Measurements from ENCODE around the gene EPHB2. TPM values are rescaled to one million over a fixed set of nuclear protein-coding genes. Genes with fewer than 3 reads are reported as not detected.

EPHB2 gene
- total and polyA plus RNA-seq, 7 experiments from 2014 or later, result 0.27 to 2.2 (median 0.49) TPM; not detected in 3

DNA sequence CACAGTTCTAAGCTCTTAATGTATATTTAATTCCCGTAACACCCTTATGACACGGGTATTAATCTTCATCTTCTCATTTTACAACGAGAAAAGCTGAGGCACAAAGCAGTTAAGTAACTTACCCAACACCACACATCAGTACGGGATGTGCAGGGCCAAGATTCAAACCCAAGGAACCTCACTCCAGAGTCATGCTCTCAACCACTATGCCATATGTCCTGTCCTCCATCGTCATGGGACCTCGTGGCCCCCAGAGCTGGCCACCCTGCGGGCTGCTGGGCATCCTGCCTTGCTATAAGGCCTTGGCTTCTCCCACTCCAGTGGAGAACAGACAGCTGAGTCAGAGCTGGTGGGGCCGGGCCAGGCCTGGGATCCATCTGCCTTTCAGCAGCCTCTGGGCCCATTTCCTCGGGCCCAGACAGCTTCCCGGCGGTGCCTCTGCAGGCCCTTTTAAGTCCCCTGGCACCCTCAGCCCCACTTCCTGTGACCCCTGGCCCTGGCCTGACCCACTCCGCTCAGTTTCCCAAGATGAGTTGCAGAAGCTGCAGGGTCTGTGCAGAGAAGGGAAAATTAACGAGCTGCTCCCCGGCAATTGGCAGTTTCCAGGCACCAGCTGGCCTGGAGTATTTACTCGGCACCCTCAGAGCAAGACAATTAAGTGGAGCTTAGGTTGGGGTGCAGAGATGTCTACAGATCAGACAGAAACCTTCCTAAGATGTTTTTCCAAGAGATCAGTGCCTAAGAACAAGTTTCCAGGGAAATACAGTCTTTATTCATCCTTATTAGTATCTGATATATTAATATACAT is 98.2 kb downstream of the EPHB2 start:
- Mint-ChIP-seq H3K4me1 (no peaks in the 10 kb centered on the region), H3K9me3 (no peaks in the 10 kb centered on the region), H3K36me3 (no peaks in the 10 kb centered on the region), H3K27me3 (peaks cover 0 to 13% (median 0%) of the 10 kb centered on the region in 5 donors), H3K27ac (no peak overlapping the region), H3K4me3 (no peak overlapping the region)
- intact Hi-C loops (cut with micrococcal nuclease), result no loop called here
- Histone ChIP-seq H3K9me3 (ENCODE audit: control insufficient read depth in 2 of 3, low read length in 3 of 3) (no peaks in the 10 kb centered on the region), H3K4me3 (ENCODE audit: low read length) (no peak overlapping the region), H3K27ac (ENCODE audit: low read depth, low read length) (no peak overlapping the region), H3K36me3 (ENCODE audit: control insufficient read depth in 2 of 3, insufficient read depth in 3 of 3, low read length in 3 of 3) (no peaks in the 10 kb centered on the region), H3K4me1 (ENCODE audit: control insufficient read depth in 2 of 2, insufficient read depth in 2 of 2, low read length in 2 of 2) (no peaks in the 10 kb centered on the region), H3K27me3 (ENCODE audit: control insufficient read depth in 2 of 2, insufficient read depth in 2 of 2, low read length in 2 of 2) (no peaks in the 10 kb centered on the region)
- DNase-seq, result no peak
- ChIA-PET POLR2A (no interaction called here), CTCF (interaction anchor here (0.5 kb wide), 1 partner anchor 18 kb away, joined by 3 read pairs; no protein-coding TSS in a partner anchor)
- ATAC-seq, result no peak

DNA sequence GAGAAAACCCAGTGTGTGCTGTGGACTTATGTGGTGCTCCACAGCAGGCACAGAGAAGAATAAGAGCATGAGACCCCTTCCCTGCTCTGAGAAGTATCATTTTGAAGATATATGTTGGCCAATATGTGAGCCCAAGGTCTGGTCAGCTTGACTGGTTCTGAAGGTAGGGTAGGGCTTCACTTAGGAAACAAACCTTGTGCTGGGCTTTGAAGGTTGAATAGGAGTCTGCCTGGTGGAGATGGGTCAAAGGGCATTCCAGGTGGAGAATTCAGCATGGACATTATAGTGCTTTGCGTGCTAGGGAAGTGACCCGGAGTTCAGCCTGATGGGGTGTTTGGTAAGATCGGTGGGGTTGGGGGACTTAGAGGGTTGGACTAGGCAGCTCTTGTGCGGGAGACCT is 99.1 kb downstream of the EPHB2 start:
- H3K9me3 Mint-ChIP-seq, result no peaks in the 10 kb centered on the region
- POLR2A ChIA-PET, result no interaction called here
- DNase-seq, result no peak
- Histone ChIP-seq H3K36me3 (ENCODE audit: control insufficient read depth in 2 of 3, insufficient read depth in 3 of 3, low read length in 3 of 3) (no peaks in the 10 kb centered on the region), H3K4me1 (ENCODE audit: control insufficient read depth in 2 of 2, insufficient read depth in 2 of 2, low read length in 2 of 2) (no peaks in the 10 kb centered on the region), H3K9me3 (ENCODE audit: control insufficient read depth in 2 of 3, low read length in 3 of 3) (no peaks in the 10 kb centered on the region), H3K4me3 (ENCODE audit: low read length) (no peak overlapping the region), H3K27ac (ENCODE audit: low read depth, low read length) (no peak overlapping the region), H3K27me3 (ENCODE audit: control insufficient read depth in 2 of 2, insufficient read depth in 2 of 2, low read length in 2 of 2) (no peaks in the 10 kb centered on the region)
- H3K4me3 Mint-ChIP-seq, result no peak overlapping the region
- no peak for ATAC-seq
- peaks cover 0 to 13% (median 0%) of the 10 kb centered on the region in 5 donors for H3K27me3 Mint-ChIP-seq
- CTCF ChIA-PET, result no interaction called here
- H3K36me3 Mint-ChIP-seq, result no peaks in the 10 kb centered on the region
- H3K27ac Mint-ChIP-seq, result no peak overlapping the region
- H3K4me1 Mint-ChIP-seq, result no peaks in the 10 kb centered on the region
- intact Hi-C loops (cut with micrococcal nuclease), result no loop called here

DNA sequence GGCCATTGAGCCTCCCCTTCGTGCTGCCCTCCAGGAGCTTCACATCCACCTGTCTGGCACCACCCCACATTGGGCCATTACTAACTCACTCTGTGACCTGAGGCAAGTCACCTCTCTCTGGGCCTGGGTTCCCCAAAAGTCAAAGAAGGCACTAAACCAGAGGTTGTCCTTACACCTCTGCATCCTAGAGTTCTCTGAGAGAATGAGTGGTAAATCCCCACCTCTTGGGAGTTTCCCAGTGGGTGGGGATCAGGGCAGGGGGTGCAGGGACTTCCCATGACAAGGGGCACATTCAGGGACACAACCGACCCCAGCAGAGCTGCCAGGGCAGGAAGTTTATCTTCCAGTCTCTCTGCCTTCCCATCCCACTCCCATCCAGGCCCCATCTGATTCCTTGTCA is 99.7 kb downstream of the EPHB2 start:
- Mint-ChIP-seq H3K9me3 (no peaks in the 10 kb centered on the region), H3K27me3 (peaks cover 0 to 10% (median 0%) of the 10 kb centered on the region in 5 donors), H3K4me3 (no peak overlapping the region), H3K36me3 (no peaks in the 10 kb centered on the region), H3K27ac (no peak overlapping the region), H3K4me1 (no peaks in the 10 kb centered on the region)
- no peak overlapping the region for H3K4me3 ChIP-seq (ENCODE audit: low read length)
- POLR2A ChIA-PET, result no interaction called here
- DNase-seq (no peak), ATAC-seq (no peak)
- intact Hi-C loops (cut with micrococcal nuclease), result no loop called here
- H3K36me3 ChIP-seq (ENCODE audit: control insufficient read depth in 2 of 3, insufficient read depth in 3 of 3, low read length in 3 of 3), result no peaks in the 10 kb centered on the region
- no peak overlapping the region for H3K27ac ChIP-seq (ENCODE audit: low read depth, low read length)
- no peaks in the 10 kb centered on the region for H3K9me3 ChIP-seq (ENCODE audit: control insufficient read depth in 2 of 3, low read length in 3 of 3)
- no peaks in the 10 kb centered on the region for H3K4me1 ChIP-seq (ENCODE audit: control insufficient read depth in 2 of 2, insufficient read depth in 2 of 2, low read length in 2 of 2)
- CTCF ChIA-PET, result no interaction called here
- H3K27me3 ChIP-seq (ENCODE audit: control insufficient read depth in 2 of 2, insufficient read depth in 2 of 2, low read length in 2 of 2), result no peaks in the 10 kb centered on the region

DNA sequence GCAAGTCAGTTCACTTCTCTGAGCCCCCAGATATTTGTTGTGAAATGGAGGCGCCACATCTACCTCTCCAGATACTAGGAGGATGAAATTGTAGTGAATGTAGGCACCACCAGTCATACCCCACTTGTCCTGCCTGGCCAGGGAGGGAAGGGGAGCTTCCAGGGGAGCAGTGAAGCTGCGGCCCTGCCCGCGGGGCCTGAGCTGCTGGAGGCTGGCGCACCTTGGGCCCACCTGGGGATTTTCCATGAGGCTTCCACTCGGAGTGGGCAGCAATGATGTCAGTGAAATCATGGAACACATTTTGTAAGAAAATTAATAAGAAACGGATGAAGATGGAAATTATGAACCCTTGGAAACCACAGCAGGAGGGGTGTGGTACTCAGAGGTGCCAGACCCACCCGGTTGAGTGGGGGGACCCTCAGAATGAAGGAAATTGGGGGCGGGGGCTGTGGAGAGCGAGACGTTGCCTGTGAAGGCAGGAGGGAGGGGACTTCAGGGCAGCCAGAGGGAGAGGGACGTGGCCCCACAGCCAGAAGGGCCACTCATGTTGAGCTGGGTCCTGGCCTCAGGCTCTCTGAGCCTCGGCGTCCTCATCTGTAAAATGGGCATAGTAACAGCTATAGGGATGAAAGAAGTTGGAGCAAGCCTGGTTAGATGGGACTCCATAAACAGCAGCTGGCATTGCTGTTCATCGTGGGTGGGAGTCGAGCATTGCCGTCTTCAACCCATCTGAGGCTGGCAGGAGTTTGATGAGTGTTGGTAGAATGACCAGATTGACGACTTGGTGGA is 101.6 kb downstream of the EPHB2 start:
- H3K4me1 ChIP-seq (ENCODE audit: control insufficient read depth in 2 of 2, insufficient read depth in 2 of 2, low read length in 2 of 2), result no peaks in the 10 kb centered on the region
- intact Hi-C loops (cut with micrococcal nuclease), result no loop called here
- H3K27ac ChIP-seq (ENCODE audit: low read depth, low read length), result no peak overlapping the region
- H3K4me3 ChIP-seq (ENCODE audit: low read length), result no peak overlapping the region
- DNase-seq, result no peak
- H3K36me3 ChIP-seq (ENCODE audit: control insufficient read depth in 2 of 3, insufficient read depth in 3 of 3, low read length in 3 of 3), result no peaks in the 10 kb centered on the region
- no peaks in the 10 kb centered on the region for H3K9me3 Mint-ChIP-seq
- no peak for ATAC-seq
- H3K27me3 ChIP-seq (ENCODE audit: control insufficient read depth in 2 of 2, insufficient read depth in 2 of 2, low read length in 2 of 2), result no peaks in the 10 kb centered on the region
- no peak overlapping the region for H3K27ac Mint-ChIP-seq
- H3K36me3 Mint-ChIP-seq, result no peaks in the 10 kb centered on the region
- no peak overlapping the region for H3K4me3 Mint-ChIP-seq
- H3K27me3 Mint-ChIP-seq, result peaks cover 0 to 3% (median 0%) of the 10 kb centered on the region in 5 donors
- CTCF ChIA-PET, result no interaction called here
- POLR2A ChIA-PET, result no interaction called here
- H3K9me3 ChIP-seq (ENCODE audit: control insufficient read depth in 2 of 3, low read length in 3 of 3), result no peaks in the 10 kb centered on the region
- no peaks in the 10 kb centered on the region for H3K4me1 Mint-ChIP-seq

DNA sequence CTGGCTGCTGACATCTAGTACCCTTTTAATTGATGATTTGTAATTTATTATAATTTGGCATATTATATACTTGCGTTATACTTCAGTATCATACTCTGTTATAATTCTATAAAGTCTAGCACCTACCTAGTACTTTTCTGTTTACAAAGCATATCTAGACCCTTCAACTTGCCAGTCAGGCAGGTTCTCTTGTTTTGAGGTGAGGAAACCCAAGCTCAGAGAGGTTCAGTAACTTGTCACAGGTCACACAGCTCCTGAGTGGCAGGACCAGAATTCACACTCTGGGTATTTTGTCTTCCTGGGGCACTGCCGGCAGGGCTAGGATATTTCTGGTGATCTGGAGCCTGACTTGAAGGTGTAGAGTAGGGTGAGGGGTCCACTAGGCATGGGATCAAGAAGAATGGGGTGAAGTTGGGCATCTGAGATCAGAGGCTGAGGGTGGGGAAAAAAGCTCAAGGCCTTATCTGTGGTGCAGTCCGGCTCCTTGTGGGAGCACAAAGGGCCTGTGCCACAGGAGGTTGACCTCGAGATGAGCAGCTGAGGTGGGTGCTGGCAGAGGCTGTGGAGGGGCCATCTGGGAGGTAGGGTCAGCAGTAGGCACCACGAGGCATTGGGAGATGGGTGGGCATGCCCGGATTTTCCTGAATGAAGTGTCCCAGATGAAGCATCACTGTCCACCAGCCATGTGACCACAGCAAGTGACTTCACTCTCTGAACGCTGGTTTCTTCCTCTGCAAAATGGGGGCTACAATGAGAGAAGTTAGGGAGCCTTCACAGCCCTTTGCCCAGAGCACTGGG is 102.6 kb downstream of the EPHB2 start:
- H3K4me1 ChIP-seq (ENCODE audit: control insufficient read depth in 2 of 2, insufficient read depth in 2 of 2, low read length in 2 of 2), result no peaks in the 10 kb centered on the region
- CTCF ChIA-PET, result no interaction called here
- intact Hi-C loops (cut with micrococcal nuclease), result no loop called here
- H3K9me3 ChIP-seq (ENCODE audit: control insufficient read depth in 2 of 3, low read length in 3 of 3), result no peaks in the 10 kb centered on the region
- H3K27me3 ChIP-seq (ENCODE audit: control insufficient read depth in 2 of 2, insufficient read depth in 2 of 2, low read length in 2 of 2), result no peaks in the 10 kb centered on the region
- no peak for DNase-seq
- ATAC-seq, result no peak
- Mint-ChIP-seq H3K27ac (no peak overlapping the region), H3K4me1 (no peaks in the 10 kb centered on the region), H3K9me3 (no peaks in the 10 kb centered on the region), H3K36me3 (no peaks in the 10 kb centered on the region), H3K4me3 (no peak overlapping the region), H3K27me3 (peaks cover 0 to 4% (median 0%) of the 10 kb centered on the region in 5 donors)
- H3K27ac ChIP-seq (ENCODE audit: low read depth, low read length), result no peak overlapping the region
- no peak overlapping the region for H3K4me3 ChIP-seq (ENCODE audit: low read length)
- POLR2A ChIA-PET, result no interaction called here
- H3K36me3 ChIP-seq (ENCODE audit: control insufficient read depth in 2 of 3, insufficient read depth in 3 of 3, low read length in 3 of 3), result no peaks in the 10 kb centered on the region

DNA sequence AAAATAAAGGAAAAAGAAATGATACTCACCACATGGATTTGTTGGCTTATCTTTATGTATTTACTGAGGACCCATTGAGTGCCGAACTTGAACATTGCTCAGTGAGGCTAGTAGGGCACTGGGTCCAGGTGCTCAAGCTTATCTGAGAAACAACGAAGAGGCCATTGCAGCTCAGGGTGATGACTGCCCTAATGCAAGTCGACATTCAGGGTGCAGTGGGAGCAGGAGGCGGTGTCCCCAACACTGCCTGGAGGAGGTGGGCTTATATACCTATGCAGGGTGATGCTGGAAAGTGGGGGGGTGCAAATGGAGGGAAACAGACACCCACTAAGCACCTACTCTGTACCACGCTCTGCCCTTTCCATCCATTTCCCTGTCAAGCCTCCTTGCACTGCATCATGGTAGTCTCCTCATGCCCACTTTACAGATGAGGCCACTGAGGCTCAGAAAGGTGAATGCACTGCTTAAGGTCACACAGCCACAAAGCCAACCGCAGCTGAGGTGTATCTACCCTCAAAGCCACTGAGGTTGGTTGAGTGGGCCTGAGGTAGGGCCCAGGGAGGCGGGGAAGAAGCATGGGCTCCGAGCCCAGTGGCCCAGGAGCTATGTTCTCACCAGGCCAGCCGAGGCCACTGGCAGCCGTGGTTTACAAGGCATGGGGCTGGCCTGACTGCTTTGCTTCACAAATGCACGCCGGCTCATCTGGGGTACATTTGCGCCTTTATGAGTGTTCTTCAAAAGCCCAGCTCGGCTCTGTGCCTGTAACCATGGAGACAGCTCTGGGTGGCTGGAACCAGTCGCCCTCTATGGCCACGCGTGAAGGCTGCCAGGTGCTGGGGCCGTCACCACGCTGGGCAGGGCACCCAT is 103.8 kb downstream of the EPHB2 start:
- POLR2A ChIA-PET, result no interaction called here
- no peaks in the 10 kb centered on the region for H3K9me3 Mint-ChIP-seq
- DNase-seq (no peak), ATAC-seq (no peak)
- H3K4me3 ChIP-seq (ENCODE audit: low read length), result no peak overlapping the region
- H3K4me3 Mint-ChIP-seq, result no peak overlapping the region
- no peaks in the 10 kb centered on the region for H3K27me3 ChIP-seq (ENCODE audit: control insufficient read depth in 2 of 2, insufficient read depth in 2 of 2, low read length in 2 of 2)
- H3K36me3 Mint-ChIP-seq, result no peaks in the 10 kb centered on the region
- no peaks in the 10 kb centered on the region for H3K4me1 Mint-ChIP-seq
- peaks cover 0 to 10% (median 0%) of the 10 kb centered on the region in 5 donors for H3K27me3 Mint-ChIP-seq
- no peaks in the 10 kb centered on the region for H3K36me3 ChIP-seq (ENCODE audit: control insufficient read depth in 2 of 3, insufficient read depth in 3 of 3, low read length in 3 of 3)
- H3K27ac ChIP-seq (ENCODE audit: low read depth, low read length), result no peak overlapping the region
- H3K9me3 ChIP-seq (ENCODE audit: control insufficient read depth in 2 of 3, low read length in 3 of 3), result no peaks in the 10 kb centered on the region
- H3K27ac Mint-ChIP-seq, result no peak overlapping the region
- CTCF ChIA-PET, result no interaction called here
- H3K4me1 ChIP-seq (ENCODE audit: control insufficient read depth in 2 of 2, insufficient read depth in 2 of 2, low read length in 2 of 2), result no peaks in the 10 kb centered on the region
- intact Hi-C loops (cut with micrococcal nuclease), result no loop called here

Data from naive thymus-derived CD4-positive, alpha-beta T cell (primary cell).